Astrocyte (in vitro differentiated cells and primary cell): ENCODE measurements around the gene FITM1. TPM values are rescaled to one million over a fixed set of nuclear protein-coding genes. Genes with fewer than 3 reads are reported as not detected.

Experiments
- DNase-seq: peaks from one replicate; pipeline ENCODE4 v3.0.0-alpha.2; 2010; ENCODE audit warnings: low read depth
- FAIRE-seq: peaks from 2 replicates; lab custom pipeline; 2011; peaks lifted over from hg19 to GRCh38; lab: Jason Lieb, UNC
- H2AFZ ChIP-seq: 2 replicates; pipeline ENCODE4 v1.6.0; 2012; ENCODE audit warnings: low read depth, low read length, inconsistent platforms
- H3K27ac ChIP-seq: 2 replicates; pipeline ENCODE4 v1.5.1; 2011; ENCODE audit warnings: low read depth, low read length, inconsistent platforms
- H3K27me3 ChIP-seq: 2 replicates; pipeline ENCODE4 v1.6.0; 2011; ENCODE audit warnings: low read length, inconsistent platforms; ENCODE audit not compliant: insufficient read depth
- H3K36me3 ChIP-seq: 2 replicates; pipeline ENCODE4 v1.5.1; 2011; ENCODE audit warnings: low read length, inconsistent platforms; ENCODE audit not compliant: insufficient read depth
- H3K4me1 ChIP-seq: 2 replicates; pipeline ENCODE4 v1.5.1; 2011; ENCODE audit warnings: low read length, inconsistent platforms; ENCODE audit not compliant: insufficient read depth
- H3K4me2 ChIP-seq: 2 replicates; pipeline ENCODE4 v1.6.0; 2012; ENCODE audit warnings: low read length, inconsistent platforms
- H3K4me3 ChIP-seq: 2 replicates; pipeline ENCODE4 v1.5.1; 2011; ENCODE audit warnings: low read depth, mild to moderate bottlenecking, low read length, inconsistent platforms; ENCODE audit not compliant: insufficient read depth
- H3K79me2 ChIP-seq: 2 replicates; pipeline ENCODE4 v1.6.0; 2012; ENCODE audit warnings: mild to moderate bottlenecking, low read length, inconsistent platforms; ENCODE audit not compliant: insufficient read depth
- H3K9ac ChIP-seq: 2 replicates; pipeline ENCODE4 v1.6.0; 2012; ENCODE audit warnings: mild to moderate bottlenecking, low read length, inconsistent platforms
- H3K9me3 ChIP-seq: 2 replicates; pipeline ENCODE4 v1.5.1; 2012; ENCODE audit warnings: low read depth, mild to moderate bottlenecking, low read length, inconsistent platforms; ENCODE audit not compliant: insufficient read depth
- H4K20me1 ChIP-seq: 2 replicates; pipeline ENCODE4 v1.6.0; 2012; ENCODE audit warnings: low read length, inconsistent platforms; ENCODE audit not compliant: insufficient read depth
- H3K27ac Mint-ChIP-seq: one replicate; pipeline ENCODE4 v1.8.0; 2021; ENCODE audit warnings: mild to moderate bottlenecking, mixed read lengths; ENCODE audit not compliant: unreplicated experiment
- H3K27me3 Mint-ChIP-seq: one replicate; pipeline ENCODE4 v1.8.0; 2021; ENCODE audit warnings: low read depth, mixed read lengths; ENCODE audit not compliant: unreplicated experiment
- H3K36me3 Mint-ChIP-seq: one replicate; pipeline ENCODE4 v1.8.0; 2021; ENCODE audit warnings: low read depth, mixed read lengths; ENCODE audit not compliant: unreplicated experiment
- H3K4me1 Mint-ChIP-seq: one replicate; pipeline ENCODE4 v1.8.0; 2021; ENCODE audit warnings: low read depth, mixed read lengths; ENCODE audit not compliant: unreplicated experiment
- H3K4me3 Mint-ChIP-seq: one replicate; pipeline ENCODE4 v1.8.0; 2021; ENCODE audit warnings: mild to moderate bottlenecking, moderate library complexity, mixed read lengths; ENCODE audit not compliant: unreplicated experiment
- H3K9me3 Mint-ChIP-seq: one replicate; pipeline ENCODE4 v1.8.0; 2021; ENCODE audit warnings: mild to moderate bottlenecking, mixed read lengths; ENCODE audit not compliant: unreplicated experiment
- CTCF ChIP-seq: IDR thresholded peaks from 2 replicates; pipeline ENCODE4 v1.5.1; 2011; ENCODE audit warnings: low read depth, mild to moderate bottlenecking, inconsistent platforms, low read length, moderate library complexity; ENCODE audit not compliant: insufficient read depth
- EZH2 ChIP-seq: IDR thresholded peaks from 2 replicates; pipeline ENCODE4 v1.6.1; 2012; ENCODE audit warnings: mild to moderate bottlenecking, low read length, inconsistent platforms; ENCODE audit not compliant: insufficient read depth
- total RNA-seq: library from RNA; stranded (reverse); gene quantifications from 2 replicates; pipeline ENCODE4 v1.2.1, GENCODE V29; 2021

FITM1 gene
- total RNA-seq, 1 donor from 2014 or later = 0.25 TPM

- Histone ChIP-seq H3K27ac (no peak overlapping the region), H3K9ac (no peak overlapping the region), H3K9me3 (no peaks in the 10 kb centered on the region), H3K36me3 (no peaks in the 10 kb centered on the region), H3K27me3 (peaks cover 2% of the 10 kb centered on the region), H2AFZ (no peak overlapping the region), H3K79me2 (no peaks in the 10 kb centered on the region), H3K4me2 (no peak overlapping the region), H3K4me1 (peaks cover 6% of the 10 kb centered on the region), H4K20me1 (no peaks in the 10 kb centered on the region), H3K4me3 (no peak overlapping the region)
- peaks cover 6% of the 10 kb centered on the region for H3K36me3 Mint-ChIP-seq
- H3K4me1 Mint-ChIP-seq = peaks cover 15% of the 10 kb centered on the region
- no peak for FAIRE-seq
- no peaks in the 10 kb centered on the region for H3K9me3 Mint-ChIP-seq
- no peak overlapping the region for H3K4me3 Mint-ChIP-seq
- DNase-seq = no peak
- TF ChIP-seq CTCF (no peak), EZH2 (no peak)
- H3K27me3 Mint-ChIP-seq = peaks cover 9% of the 10 kb centered on the region
- H3K27ac Mint-ChIP-seq = peak overlapping the region; percentile 69
These were observed 38.4 kb upstream of the FITM1 start for GRCh38 chr14:24092110-24092504.

- Histone ChIP-seq H3K4me1 (peaks cover 6% of the 10 kb centered on the region), H3K4me2 (no peak overlapping the region), H3K36me3 (no peaks in the 10 kb centered on the region), H3K9me3 (no peaks in the 10 kb centered on the region), H4K20me1 (no peaks in the 10 kb centered on the region), H3K79me2 (no peaks in the 10 kb centered on the region), H3K27ac (no peak overlapping the region), H3K9ac (no peak overlapping the region), H3K4me3 (no peak overlapping the region), H3K27me3 (no peaks in the 10 kb centered on the region), H2AFZ (no peak overlapping the region)
- Mint-ChIP-seq H3K9me3 (no peaks in the 10 kb centered on the region), H3K27ac (peak overlapping the region; percentile 91), H3K27me3 (peaks cover 4% of the 10 kb centered on the region), H3K4me1 (peaks cover 15% of the 10 kb centered on the region), H3K36me3 (peaks cover 6% of the 10 kb centered on the region), H3K4me3 (peak overlapping the region; percentile 93)
- DNase-seq (no peak), FAIRE-seq (no peak)
- TF ChIP-seq CTCF (no peak), EZH2 (no peak)
These were observed 37.8 kb upstream of the FITM1 start for GRCh38 chr14:24092505-24093206.
